ENCODE measurements around the gene ATP10D. TPM values are rescaled to one million over a fixed set of nuclear protein-coding genes. Genes with fewer than 3 reads are reported as not detected.

The ATP10D gene
- total and polyA plus RNA-seq, 7 donors, result 1.1 to 6.1 (median 2.1) TPM

GRCh38 chr4:47488706-47489105 is 3.6 kb downstream of the ATP10D start:
- ATAC-seq (no peak), DNase-seq (no peak)
- H3K27me3 ChIP-seq (ENCODE audit: insufficient read depth in 3 of 3, low read length in 2 of 3), result no peaks in the 10 kb centered on the region
- intact Hi-C loops (cut with DNase I), result loop anchor here in 1 of 2 donors (5.0 kb wide), 1 partner anchor 1139 kb away; no protein-coding TSS in a partner anchor
- TF ChIP-seq CTCF (IDR thresholded peaks at IDR 0.05), result no peak
- H3K36me3 ChIP-seq (ENCODE audit: insufficient read depth in 1 of 2, low read depth in 1 of 2), result no peaks in the 10 kb centered on the region
- 47 to 65% (median 52%) methylated on average over 3 of the region's 3 CpGs for WGBS, 3 donors
- H3K9me3 ChIP-seq, result no peaks in the 10 kb centered on the region
- no peak overlapping the region for H3K4me3 ChIP-seq
- no peaks in the 10 kb centered on the region for H3K4me1 ChIP-seq
- no peak overlapping the region for H3K27ac ChIP-seq

GRCh38 chr4:47490550-47490949 is 5.5 kb downstream of the ATP10D start:
- WGBS, 3 donors, result 56 to 64% (median 61%) methylated on average over 4 of the region's 4 CpGs
- H3K9me3 ChIP-seq, result no peaks in the 10 kb centered on the region
- intact Hi-C loops (cut with DNase I), result no loop called here
- no peaks in the 10 kb centered on the region for H3K27me3 ChIP-seq (ENCODE audit: insufficient read depth in 3 of 3, low read length in 2 of 3)
- TF ChIP-seq CTCF (IDR thresholded peaks at IDR 0.05), result peak; percentile 8
- DNase-seq (no peak), ATAC-seq (no peak)
- H3K4me1 ChIP-seq, result no peaks in the 10 kb centered on the region
- no peak overlapping the region for H3K4me3 ChIP-seq
- no peaks in the 10 kb centered on the region for H3K36me3 ChIP-seq (ENCODE audit: insufficient read depth in 1 of 2, low read depth in 1 of 2)
- H3K27ac ChIP-seq, result no peak overlapping the region

- ATAC-seq (no peak), DNase-seq (no peak)
- Histone ChIP-seq H3K9me3 (no peaks in the 10 kb centered on the region), H3K27me3 (ENCODE audit: insufficient read depth in 3 of 3, low read length in 2 of 3) (no peaks in the 10 kb centered on the region), H3K36me3 (ENCODE audit: insufficient read depth in 1 of 2, low read depth in 1 of 2) (no peaks in the 10 kb centered on the region), H3K4me1 (no peaks in the 10 kb centered on the region), H3K27ac (no peak overlapping the region), H3K4me3 (no peak overlapping the region)
- intact Hi-C loops (cut with DNase I), result no loop called here
- no peak for TF ChIP-seq CTCF (IDR thresholded peaks at IDR 0.05)
- WGBS, 3 donors, result 63 to 73% (median 72%) methylated on average over 3 of the region's 3 CpGs
Measured at GRCh38 chr4:47493238-47494123, 8.4 kb downstream of the ATP10D start.

GRCh38 chr4:47494124-47494430 is 9.0 kb downstream of the ATP10D start:
- no peak for TF ChIP-seq CTCF (IDR thresholded peaks at IDR 0.05)
- Histone ChIP-seq H3K27ac (no peak overlapping the region), H3K9me3 (no peaks in the 10 kb centered on the region), H3K4me3 (no peak overlapping the region), H3K4me1 (no peaks in the 10 kb centered on the region), H3K27me3 (ENCODE audit: insufficient read depth in 3 of 3, low read length in 2 of 3) (no peaks in the 10 kb centered on the region), H3K36me3 (ENCODE audit: insufficient read depth in 1 of 2, low read depth in 1 of 2) (no peaks in the 10 kb centered on the region)
- intact Hi-C loops (cut with DNase I), result no loop called here
- no peak for DNase-seq
- 28 to 41% (median 38%) methylated on average over 4 of the region's 4 CpGs for WGBS, 3 donors
- ATAC-seq, result no peak

- DNase-seq (no peak), ATAC-seq (no peak)
- Histone ChIP-seq H3K9me3 (no peaks in the 10 kb centered on the region), H3K4me1 (no peaks in the 10 kb centered on the region), H3K27me3 (ENCODE audit: insufficient read depth in 3 of 3, low read length in 2 of 3) (no peaks in the 10 kb centered on the region), H3K36me3 (ENCODE audit: insufficient read depth in 1 of 2, low read depth in 1 of 2) (no peaks in the 10 kb centered on the region), H3K4me3 (no peak overlapping the region), H3K27ac (no peak overlapping the region)
- 75 to 82% (median 82%) methylated on average over 6 of the region's 6 CpGs for WGBS, 3 donors
- intact Hi-C loops (cut with DNase I), result no loop called here
- TF ChIP-seq CTCF (IDR thresholded peaks at IDR 0.05), result no peak
Measured at GRCh38 chr4:47498899-47499298, 13.8 kb downstream of the ATP10D start.

Data from psoas muscle (tissue), 8 donors.